GM19043 (cell line): Measurements from ENCODE around the gene CLEC2L.
"Not testable (repeated sequence)": the region's sequence is repeated elsewhere in the genome, so short reads cannot be mapped to it uniquely, and the experiment has no call there.

ENCODE experiments used
- ATAC-seq: cut with Tn5 transposase; IDR thresholded peaks from one replicate; pipeline ENCODE4 v1.9.1; 2021; ENCODE audit warnings: low read depth; ENCODE audit not compliant: unreplicated experiment

CLEC2L gene

GRCh38 chr7:139548302-139549028 is 25.0 kb downstream of the CLEC2L start:
- no peak for ATAC-seq

GRCh38 chr7:139553991-139554700 is 30.7 kb downstream of the CLEC2L start:
- not testable (repeated sequence) for ATAC-seq

DNA sequence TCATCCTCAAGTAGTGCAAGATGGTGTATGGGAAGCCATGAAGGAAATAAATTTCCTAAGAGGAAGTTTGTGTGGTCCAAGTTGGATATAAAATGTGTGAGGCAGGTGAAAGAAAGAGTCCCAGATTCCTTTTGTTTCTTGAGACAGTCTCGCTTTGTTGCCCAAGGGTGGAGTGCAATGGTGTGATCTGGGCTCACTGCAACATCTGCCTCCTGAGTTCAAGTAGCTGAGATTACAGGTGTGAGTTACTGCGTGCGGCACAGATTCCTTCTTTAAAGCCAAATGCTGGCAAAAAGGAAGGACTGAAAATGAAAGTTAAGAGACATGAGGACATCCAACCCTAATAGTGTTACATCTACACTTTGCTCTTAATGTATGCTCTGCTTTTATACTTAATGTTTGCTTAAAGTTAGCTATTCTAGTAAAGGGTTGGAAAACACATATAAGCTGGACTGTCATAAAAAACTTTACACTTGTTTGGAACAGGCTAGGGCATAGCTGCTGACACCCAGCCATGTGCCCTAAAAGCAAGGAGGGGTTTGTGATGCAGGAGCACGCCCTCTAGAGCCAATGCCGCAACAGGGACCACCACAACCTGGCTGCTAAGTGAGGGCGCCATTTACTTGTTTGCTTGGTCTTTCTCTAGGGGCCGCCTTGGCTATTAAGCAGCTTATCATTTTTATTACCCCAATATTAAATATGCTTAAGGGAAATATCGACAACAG is 34.5 kb downstream of the CLEC2L start:
- no peak for ATAC-seq

DNA sequence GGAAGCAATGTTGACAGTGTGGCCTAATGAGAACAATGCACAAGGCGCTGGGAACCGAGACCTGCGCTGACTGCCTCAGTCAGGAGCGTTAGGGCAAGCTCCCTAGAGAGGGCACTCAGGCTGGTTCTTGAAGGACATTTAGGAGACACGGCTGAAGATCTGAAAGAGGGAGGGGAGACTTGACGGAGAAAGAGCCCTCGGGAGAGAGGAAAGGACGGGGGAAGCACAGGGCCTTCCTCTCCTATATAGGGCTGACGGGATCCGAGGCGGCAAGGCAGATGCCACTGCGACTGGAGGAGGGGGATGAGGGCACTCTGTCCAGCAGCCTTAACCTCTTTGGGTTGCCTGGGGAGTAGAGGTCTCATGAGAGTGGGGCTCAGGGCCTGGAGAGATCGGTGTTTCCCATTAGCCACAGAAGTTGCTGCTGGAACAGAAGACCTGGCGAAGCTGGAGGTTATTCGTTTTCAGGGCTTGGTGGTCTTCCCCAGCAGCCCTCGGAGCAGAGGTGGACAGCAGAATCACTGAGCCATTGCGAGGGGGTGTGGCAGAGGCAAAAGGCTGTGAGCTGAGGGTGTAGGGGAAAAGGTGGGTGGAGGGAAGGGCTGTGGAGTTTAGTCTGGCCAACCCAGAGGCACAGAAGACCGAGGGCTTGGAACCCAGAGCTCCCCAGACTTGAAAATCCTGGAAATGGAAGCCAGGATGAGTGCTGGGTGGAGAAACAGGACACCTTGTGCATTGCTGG is 36.0 kb downstream of the CLEC2L start:
- no peak for ATAC-seq

GRCh38 chr7:139560199-139560598 is 36.7 kb downstream of the CLEC2L start:
- ATAC-seq, result no peak

- ATAC-seq, result no peak
Measured at GRCh38 chr7:139560678-139561077, 37.2 kb downstream of the CLEC2L start.

GRCh38 chr7:139562491-139562890 is 39.0 kb downstream of the CLEC2L start:
- ATAC-seq, result no peak

DNA sequence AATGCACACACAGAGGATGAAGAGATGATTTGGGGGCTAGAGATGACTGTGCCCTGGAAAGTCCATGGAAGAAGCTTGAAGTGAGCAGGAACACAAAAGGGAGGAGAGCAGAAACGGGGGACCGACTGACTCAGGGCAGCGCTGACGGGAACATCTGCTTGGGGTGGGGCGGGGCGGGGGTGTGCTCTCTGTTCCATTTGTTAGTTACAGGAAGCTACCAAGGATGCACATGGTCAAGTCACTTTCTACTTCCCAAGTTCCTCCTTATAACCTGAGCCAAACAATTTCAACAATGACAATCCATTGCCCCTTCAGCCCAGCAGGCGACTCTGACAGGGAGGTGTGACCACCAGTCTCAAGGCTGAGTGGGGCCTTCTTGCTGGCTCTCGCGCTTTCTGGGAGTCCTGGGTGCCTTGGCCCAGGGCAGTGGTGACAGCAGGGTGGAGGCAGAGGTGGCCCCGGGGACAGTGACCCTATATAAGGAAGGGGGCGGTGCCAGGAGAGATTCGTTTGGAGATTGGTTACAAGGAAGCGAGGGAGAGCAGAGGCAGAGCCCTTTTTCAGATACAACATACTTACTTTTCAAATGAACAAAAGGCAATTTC is 39.6 kb downstream of the CLEC2L start:
- ATAC-seq, result no peak

- no peak for ATAC-seq
Measured at GRCh38 chr7:139563856-139564255, 40.4 kb downstream of the CLEC2L start.

DNA sequence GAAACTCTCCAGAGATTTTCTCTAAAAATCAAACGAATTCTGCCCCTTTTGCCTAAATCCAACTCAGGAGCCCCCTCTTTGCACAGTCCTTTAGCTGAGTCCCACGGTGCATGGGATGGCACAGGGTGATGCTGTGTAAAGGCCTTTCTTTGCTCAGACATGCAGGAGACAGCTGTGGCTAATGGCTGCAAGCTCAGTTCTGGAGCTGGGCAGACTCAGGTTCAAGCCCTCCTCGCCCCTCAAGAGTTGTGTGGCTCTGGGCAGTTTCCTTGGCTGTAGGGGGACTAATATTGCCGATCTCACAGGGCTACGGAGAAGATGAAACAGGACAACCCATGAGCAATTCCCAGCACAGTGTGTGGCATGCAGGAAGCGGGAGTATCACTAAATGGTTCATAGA is 42.6 kb downstream of the CLEC2L start:
- no peak for ATAC-seq

DNA sequence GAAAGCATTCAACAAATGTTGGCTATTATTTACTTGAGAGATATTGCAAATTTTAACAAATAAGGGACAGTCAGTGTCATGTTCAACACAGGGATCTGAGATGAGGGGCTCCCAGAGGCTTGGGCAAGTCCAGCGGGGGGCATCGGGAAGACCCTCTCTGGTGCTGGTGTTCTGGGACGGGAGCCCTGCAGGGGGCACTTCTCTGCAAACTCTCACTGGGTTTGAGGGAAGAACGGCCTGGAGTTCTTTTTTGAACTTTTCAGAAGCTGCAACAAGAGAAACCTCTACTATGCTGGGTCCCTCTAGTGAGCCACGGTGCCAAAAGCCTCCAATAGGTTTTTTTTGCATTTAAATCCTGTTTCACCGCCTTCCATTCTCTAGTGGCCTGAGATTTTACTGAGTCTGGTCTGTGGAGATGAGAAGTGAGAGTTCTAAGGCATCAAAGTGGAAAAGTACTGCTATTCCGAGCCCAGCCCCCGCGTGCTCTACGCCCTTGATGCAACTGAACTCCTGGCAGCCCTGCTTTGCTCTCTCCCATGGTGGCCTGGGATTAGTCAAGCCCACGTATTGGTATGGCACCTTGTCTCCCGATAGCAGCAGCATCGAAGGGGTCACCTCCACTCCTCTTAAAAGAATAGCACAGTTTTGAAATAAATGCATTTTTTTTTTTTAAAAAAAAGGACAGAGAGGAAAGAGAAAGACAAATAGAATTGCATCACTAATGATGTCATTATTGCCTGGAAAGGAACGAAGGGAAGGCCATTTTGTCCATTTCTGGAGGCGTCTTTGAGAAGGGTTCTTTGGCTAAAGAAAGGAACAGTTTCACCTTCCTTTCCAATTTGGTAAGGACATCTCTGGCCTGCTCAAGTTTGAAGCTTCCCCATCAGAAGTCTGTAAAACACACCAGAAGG is 43.5 kb downstream of the CLEC2L start:
- no peak for ATAC-seq

DNA sequence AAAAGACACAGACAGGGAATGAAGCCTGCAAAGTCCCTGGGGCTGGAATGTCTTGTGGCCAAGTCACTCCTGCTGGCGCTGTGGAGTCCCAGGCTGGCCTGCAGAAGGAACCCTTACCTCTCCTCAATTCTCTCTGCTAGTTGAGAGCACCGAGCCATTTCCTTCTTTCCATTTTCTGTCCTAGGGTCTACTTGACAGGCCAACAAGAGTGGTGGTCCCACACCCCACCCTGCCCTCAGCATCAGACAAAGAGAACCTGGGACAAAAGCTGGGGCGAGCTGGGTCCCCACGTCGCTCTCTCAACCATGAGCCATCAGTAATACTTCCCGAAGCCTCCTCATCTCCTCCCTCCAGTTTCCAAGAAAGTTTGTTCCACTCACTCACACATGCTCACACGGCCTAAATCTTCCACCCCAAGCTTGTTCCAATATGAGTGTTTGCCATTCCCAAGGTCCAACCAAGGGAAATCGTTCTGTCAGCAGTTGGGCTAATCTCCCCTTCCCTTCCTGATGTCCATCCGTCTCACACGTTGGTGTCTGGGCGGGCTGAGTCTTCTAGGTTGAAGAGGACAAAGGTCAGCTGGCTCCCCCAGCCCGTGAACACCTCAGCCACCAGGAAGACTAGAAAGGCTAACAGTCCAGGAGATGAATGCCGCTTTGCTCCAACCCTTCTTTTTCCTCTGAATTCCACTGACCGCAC is 44.3 kb downstream of the CLEC2L start:
- no peak for ATAC-seq

GRCh38 chr7:139568346-139568675 is 44.8 kb downstream of the CLEC2L start:
- ATAC-seq, result no peak

- no peak for ATAC-seq
Measured at GRCh38 chr7:139568813-139569490, 45.5 kb downstream of the CLEC2L start.

DNA sequence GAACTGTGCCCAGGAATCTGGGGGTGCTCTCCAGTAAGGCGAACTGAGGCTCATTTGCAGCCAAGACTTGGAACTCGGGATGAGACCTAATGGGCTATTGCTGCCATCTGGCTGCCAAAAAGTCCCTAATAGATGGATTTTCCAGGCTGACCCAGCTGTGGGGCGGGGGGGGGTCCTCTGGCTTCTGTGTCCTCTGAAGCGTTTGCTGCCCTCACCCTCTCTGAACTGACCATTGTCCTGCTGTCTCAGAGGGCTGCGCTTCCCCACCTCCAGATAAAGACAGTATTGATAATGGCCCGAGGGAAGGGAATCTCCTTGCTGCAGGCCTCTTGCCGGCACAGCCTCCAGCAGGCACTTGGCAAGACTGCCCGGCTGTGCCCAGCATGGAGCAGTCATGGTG is 46.6 kb downstream of the CLEC2L start:
- no peak for ATAC-seq

DNA sequence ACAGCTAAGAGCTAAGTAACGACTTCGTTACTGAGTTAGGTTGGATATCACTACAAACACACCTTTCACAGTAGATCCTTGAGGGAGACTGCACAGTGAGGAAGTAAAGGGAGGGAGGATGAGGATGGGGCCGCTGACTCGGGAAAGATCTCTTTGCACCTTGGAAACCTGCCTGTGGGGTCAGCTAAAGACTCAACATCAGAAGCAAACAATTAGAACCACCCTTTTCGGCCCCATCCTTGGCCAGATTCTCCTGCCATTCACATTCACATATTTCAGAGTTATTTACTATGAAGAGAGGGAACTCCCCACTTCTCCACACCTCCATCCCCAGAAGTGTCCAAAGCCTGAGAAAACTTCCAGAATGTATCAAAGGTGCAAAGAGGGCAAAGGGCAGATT is 47.1 kb downstream of the CLEC2L start:
- ATAC-seq, result no peak

GRCh38 chr7:139571190-139571589 is 47.7 kb downstream of the CLEC2L start:
- no peak for ATAC-seq

DNA sequence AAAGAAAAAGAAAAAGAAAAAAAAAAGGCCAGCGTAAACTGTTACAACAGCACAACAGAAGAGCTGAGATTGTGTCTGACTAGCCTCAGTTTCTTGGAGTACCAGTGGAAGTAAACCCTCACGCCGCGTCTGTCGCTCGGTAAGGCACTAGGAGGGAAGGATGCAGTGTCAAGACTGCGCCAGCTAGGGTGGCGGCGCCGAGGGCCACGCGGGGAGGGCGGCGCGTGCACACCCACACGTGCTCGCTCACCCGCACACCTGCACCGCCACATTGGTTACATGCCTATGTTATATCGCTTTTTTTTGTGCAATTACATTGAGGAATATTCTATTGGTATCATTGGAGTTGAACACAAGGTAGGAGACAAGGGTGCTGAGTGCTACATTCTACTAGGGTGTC is 48.2 kb downstream of the CLEC2L start:
- ATAC-seq, result no peak
